GM23338 (cell line): Measurements from ENCODE around the gene MIPEP.

Experiments used
- CREB1 ChIP-seq: fragments of 250-450 bp; sonication (Bioruptor Pico); IDR thresholded peaks from 2 replicates; pipeline ENCODE4 v1.5.0; 2020; ENCODE audit warnings: low read depth, mild to moderate bottlenecking, moderate library complexity
- EZH2 ChIP-seq: fragments of 200-600 bp; sonication (generic); IDR thresholded peaks from one replicate; pipeline ENCODE4 v1.8.0; 2017; ENCODE audit warnings: antibody characterized with exemption, mild to moderate bottlenecking, low read depth; ENCODE audit not compliant: unreplicated experiment
- EZH2phosphoT487 ChIP-seq: fragments of 200-600 bp; sonication (generic); IDR thresholded peaks from one replicate; pipeline ENCODE4 v1.8.1; 2018; ENCODE audit warnings: antibody characterized with exemption; ENCODE audit not compliant: unreplicated experiment
- JUNB ChIP-seq: IDR thresholded peaks from one replicate; pipeline ENCODE4 v1.6.1; 2016; ENCODE audit warnings: antibody characterized with exemption; ENCODE audit not compliant: unreplicated experiment
- NANOG ChIP-seq: IDR thresholded peaks from 2 replicates; pipeline ENCODE4 v1.6.1; 2016; ENCODE audit warnings: antibody characterized with exemption, borderline replicate concordance
- POLR2AphosphoS5 ChIP-seq: IDR thresholded peaks from 2 replicates; pipeline ENCODE4 v1.6.1; 2016; ENCODE audit warnings: antibody characterized with exemption, low read depth
- STAT1 ChIP-seq: IDR thresholded peaks from one replicate; pipeline ENCODE4 v1.6.1; 2016; ENCODE audit warnings: antibody characterized with exemption; ENCODE audit not compliant: unreplicated experiment
- ZNF114 ChIP-seq: fragments of 250-450 bp; sonication (Bioruptor Pico); IDR thresholded peaks from 2 replicates; pipeline ENCODE4 v1.5.0; 2020; ENCODE audit warnings: mild to moderate bottlenecking, moderate library complexity
- TF ChIP-seq, protein P1 (sequence below), 2 experiments: fragments of 200-600 bp in 1 of 2; sonication (generic) in 1 of 2; conservative IDR thresholded peaks; 2 replicates each; pipeline versions ENCODE4 v1.5.1 to v1.6.1; 2016 to 2017; ENCODE audit warnings: antibody characterized with exemption in 2 of 2, low read depth in 2 of 2, mild to moderate bottlenecking in 2 of 2, moderate library complexity in 1 of 2
- TF ChIP-seq, protein P2 (sequence below): IDR thresholded peaks from one replicate; pipeline ENCODE4 v1.6.1; 2018; ENCODE audit warnings: antibody characterized with exemption; ENCODE audit not compliant: unreplicated experiment
- TF ChIP-seq, protein P3 (sequence below): IDR thresholded peaks from 2 replicates; pipeline ENCODE4 v1.6.1; 2016; ENCODE audit warnings: antibody characterized with exemption

GRCh38 chr13:23771552-23771951 lies 117.6 kb downstream of the MIPEP start:
- TF ChIP-seq, protein P1, sequence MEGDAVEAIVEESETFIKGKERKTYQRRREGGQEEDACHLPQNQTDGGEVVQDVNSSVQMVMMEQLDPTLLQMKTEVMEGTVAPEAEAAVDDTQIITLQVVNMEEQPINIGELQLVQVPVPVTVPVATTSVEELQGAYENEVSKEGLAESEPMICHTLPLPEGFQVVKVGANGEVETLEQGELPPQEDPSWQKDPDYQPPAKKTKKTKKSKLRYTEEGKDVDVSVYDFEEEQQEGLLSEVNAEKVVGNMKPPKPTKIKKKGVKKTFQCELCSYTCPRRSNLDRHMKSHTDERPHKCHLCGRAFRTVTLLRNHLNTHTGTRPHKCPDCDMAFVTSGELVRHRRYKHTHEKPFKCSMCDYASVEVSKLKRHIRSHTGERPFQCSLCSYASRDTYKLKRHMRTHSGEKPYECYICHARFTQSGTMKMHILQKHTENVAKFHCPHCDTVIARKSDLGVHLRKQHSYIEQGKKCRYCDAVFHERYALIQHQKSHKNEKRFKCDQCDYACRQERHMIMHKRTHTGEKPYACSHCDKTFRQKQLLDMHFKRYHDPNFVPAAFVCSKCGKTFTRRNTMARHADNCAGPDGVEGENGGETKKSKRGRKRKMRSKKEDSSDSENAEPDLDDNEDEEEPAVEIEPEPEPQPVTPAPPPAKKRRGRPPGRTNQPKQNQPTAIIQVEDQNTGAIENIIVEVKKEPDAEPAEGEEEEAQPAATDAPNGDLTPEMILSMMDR (conservative IDR thresholded peaks at IDR 0.05; ENCODE audit: low read depth in 2 of 2), result no peak
- TF ChIP-seq, protein P2, sequence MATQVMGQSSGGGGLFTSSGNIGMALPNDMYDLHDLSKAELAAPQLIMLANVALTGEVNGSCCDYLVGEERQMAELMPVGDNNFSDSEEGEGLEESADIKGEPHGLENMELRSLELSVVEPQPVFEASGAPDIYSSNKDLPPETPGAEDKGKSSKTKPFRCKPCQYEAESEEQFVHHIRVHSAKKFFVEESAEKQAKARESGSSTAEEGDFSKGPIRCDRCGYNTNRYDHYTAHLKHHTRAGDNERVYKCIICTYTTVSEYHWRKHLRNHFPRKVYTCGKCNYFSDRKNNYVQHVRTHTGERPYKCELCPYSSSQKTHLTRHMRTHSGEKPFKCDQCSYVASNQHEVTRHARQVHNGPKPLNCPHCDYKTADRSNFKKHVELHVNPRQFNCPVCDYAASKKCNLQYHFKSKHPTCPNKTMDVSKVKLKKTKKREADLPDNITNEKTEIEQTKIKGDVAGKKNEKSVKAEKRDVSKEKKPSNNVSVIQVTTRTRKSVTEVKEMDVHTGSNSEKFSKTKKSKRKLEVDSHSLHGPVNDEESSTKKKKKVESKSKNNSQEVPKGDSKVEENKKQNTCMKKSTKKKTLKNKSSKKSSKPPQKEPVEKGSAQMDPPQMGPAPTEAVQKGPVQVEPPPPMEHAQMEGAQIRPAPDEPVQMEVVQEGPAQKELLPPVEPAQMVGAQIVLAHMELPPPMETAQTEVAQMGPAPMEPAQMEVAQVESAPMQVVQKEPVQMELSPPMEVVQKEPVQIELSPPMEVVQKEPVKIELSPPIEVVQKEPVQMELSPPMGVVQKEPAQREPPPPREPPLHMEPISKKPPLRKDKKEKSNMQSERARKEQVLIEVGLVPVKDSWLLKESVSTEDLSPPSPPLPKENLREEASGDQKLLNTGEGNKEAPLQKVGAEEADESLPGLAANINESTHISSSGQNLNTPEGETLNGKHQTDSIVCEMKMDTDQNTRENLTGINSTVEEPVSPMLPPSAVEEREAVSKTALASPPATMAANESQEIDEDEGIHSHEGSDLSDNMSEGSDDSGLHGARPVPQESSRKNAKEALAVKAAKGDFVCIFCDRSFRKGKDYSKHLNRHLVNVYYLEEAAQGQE, result no peak
- no peak for TF ChIP-seq CREB1 (CRISPR knock-in tag)
- no peak for TF ChIP-seq POLR2AphosphoS5
- TF ChIP-seq EZH2, result no peak
- TF ChIP-seq EZH2phosphoT487, result no peak
- TF ChIP-seq JUNB, result no peak
- no peak for TF ChIP-seq STAT1
- TF ChIP-seq, protein P3, sequence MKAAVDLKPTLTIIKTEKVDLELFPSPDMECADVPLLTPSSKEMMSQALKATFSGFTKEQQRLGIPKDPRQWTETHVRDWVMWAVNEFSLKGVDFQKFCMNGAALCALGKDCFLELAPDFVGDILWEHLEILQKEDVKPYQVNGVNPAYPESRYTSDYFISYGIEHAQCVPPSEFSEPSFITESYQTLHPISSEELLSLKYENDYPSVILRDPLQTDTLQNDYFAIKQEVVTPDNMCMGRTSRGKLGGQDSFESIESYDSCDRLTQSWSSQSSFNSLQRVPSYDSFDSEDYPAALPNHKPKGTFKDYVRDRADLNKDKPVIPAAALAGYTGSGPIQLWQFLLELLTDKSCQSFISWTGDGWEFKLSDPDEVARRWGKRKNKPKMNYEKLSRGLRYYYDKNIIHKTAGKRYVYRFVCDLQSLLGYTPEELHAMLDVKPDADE, result no peak
- no peak for TF ChIP-seq NANOG
- no peak for TF ChIP-seq ZNF114 (CRISPR knock-in tag)
